Uterus (tissue), 4 donors: ENCODE data around the gene TRUB1. TPM values are rescaled to one million over a fixed set of nuclear protein-coding genes. Genes with fewer than 3 reads are reported as not detected.

ENCODE experiments used
- DNase-seq, 2 donors: peaks; one replicate each; pipeline ENCODE4 v3.0.0-alpha.2; 2019 to 2020
- H3K27ac ChIP-seq, 2 donors: fragments of 200-600 bp; sonication (generic); 1 replicate in 1 of 2; 2 replicates in 1 of 2; pipeline ENCODE4 v1.5.1; 2016 to 2018
- H3K27me3 ChIP-seq, 2 donors: fragments of 200-600 bp; sonication (generic); one replicate each; pipeline ENCODE4 v1.5.1; 2018 to 2019; ENCODE audit warnings: control low read depth in 1 of 2
- H3K36me3 ChIP-seq, 2 donors: fragments of 200-600 bp; sonication (generic); one replicate each; pipeline ENCODE4 v1.5.1; 2019; ENCODE audit warnings: control low read depth in 1 of 2
- H3K4me1 ChIP-seq, 2 donors: fragments of 200-600 bp; sonication (generic); one replicate each; pipeline ENCODE4 v1.5.1; 2018 to 2019; ENCODE audit warnings: control low read depth in 1 of 2
- H3K4me3 ChIP-seq, 2 donors: fragments of 200-600 bp; sonication (generic); 1 replicate in 1 of 2; 2 replicates in 1 of 2; pipeline ENCODE4 v1.5.1; 2018 to 2019; ENCODE audit warnings: mild to moderate bottlenecking in 1 of 2
- H3K9me3 ChIP-seq, 2 donors: fragments of 200-600 bp; sonication (generic); one replicate each; pipeline ENCODE4 v1.5.1; 2019; ENCODE audit warnings: control low read depth in 1 of 2
- POLR2A ChIP-seq, 2 donors: fragments of 450-650 bp; IDR thresholded peaks; one replicate each; pipeline ENCODE4 v1.6.1; 2016; ENCODE audit warnings: antibody characterized with exemption in 2 of 2, mild to moderate bottlenecking in 1 of 2, moderate library complexity in 1 of 2
- intact Hi-C: fragments of 100-400 bp; cut with DNase I; formaldehyde crosslinking; loops from one replicate; pipeline ENCODE4 v1.15.1; 2023; ENCODE audit warnings: low total_unique reads
- total RNA-seq, 4 donors: library from RNA; depleted of rRNA in 3 of 4; stranded (reverse); fragments of >200 nt in 3 of 4; gene quantifications; one replicate each; pipeline versions ENCODE4 v1.1.0 to v1.2.4, GENCODE V29; 2014 to 2023
- TF ChIP-seq, protein P1 (sequence below), 4 experiments: fragments of 200-600 bp in 2 of 4; fragments of 450-650 bp in 2 of 4; sonication (generic) in 2 of 4; IDR thresholded peaks; one replicate each; pipeline ENCODE4 v1.5.1; 2016 to 2019; ENCODE audit warnings: antibody characterized with exemption in 4 of 4, mild to moderate bottlenecking in 2 of 4, moderate library complexity in 1 of 4
- donor health status: DM: yes; HTN: yes; CAD: no.

TRUB1 gene
- total RNA-seq, 4 donors from 2014 or later: 7.9 to 48.3 (median 14.7) TPM

DNA sequence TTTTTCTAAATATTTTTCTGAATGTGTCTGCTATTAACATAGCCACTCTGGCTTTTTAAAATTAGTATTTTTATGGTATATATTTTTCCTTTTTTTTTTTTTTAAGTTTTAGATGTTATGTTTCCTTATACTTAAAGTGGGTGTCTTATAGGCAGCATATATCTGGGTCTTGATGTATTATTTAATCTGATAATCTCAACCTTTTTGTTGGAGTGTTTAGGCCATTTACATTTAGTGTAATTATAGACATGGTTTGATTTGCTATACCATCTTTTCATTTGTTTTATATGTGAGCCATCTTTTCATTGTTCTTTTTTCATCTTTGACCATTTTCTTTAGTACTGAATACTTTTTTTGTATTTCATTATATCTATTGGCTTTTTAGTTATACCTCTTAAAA lies 45.0 kb downstream of the TRUB1 start:
- DNase-seq: no peak
- TF ChIP-seq POLR2A (IDR thresholded peaks at IDR 0.05): no peak
- TF ChIP-seq, protein P1, sequence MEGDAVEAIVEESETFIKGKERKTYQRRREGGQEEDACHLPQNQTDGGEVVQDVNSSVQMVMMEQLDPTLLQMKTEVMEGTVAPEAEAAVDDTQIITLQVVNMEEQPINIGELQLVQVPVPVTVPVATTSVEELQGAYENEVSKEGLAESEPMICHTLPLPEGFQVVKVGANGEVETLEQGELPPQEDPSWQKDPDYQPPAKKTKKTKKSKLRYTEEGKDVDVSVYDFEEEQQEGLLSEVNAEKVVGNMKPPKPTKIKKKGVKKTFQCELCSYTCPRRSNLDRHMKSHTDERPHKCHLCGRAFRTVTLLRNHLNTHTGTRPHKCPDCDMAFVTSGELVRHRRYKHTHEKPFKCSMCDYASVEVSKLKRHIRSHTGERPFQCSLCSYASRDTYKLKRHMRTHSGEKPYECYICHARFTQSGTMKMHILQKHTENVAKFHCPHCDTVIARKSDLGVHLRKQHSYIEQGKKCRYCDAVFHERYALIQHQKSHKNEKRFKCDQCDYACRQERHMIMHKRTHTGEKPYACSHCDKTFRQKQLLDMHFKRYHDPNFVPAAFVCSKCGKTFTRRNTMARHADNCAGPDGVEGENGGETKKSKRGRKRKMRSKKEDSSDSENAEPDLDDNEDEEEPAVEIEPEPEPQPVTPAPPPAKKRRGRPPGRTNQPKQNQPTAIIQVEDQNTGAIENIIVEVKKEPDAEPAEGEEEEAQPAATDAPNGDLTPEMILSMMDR (IDR thresholded peaks at IDR 0.05): no peak
- intact Hi-C loops: no loop called here
- Histone ChIP-seq H3K27ac (no peak overlapping the region), H3K36me3 (no peaks in the 10 kb centered on the region), H3K27me3 (no peaks in the 10 kb centered on the region), H3K4me3 (no peak overlapping the region), H3K4me1 (no peaks in the 10 kb centered on the region), H3K9me3 (peaks cover 0 to 4% of the 10 kb centered on the region in 2 donors)

DNA sequence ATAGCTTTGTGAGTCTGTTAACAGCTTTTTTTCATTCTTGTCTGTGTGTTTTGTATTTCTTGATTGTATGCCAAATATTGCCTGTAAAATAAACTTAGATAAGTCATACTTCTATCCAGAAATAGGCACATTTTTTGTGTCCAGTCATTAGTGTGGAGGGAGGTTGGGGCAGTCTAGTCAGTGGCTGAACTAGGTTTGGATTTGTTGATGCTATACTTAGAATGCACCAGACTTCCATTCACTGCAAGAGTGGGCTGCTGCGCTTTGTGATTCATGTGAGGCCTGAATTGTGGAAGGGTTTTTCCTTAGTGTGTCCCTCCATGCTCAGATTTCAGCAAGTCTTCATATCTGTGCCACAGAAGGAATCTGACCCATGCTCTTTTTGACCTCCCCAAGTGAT lies 50.0 kb downstream of the TRUB1 start:
- Histone ChIP-seq H3K9me3 (peaks cover 0 to 4% of the 10 kb centered on the region in 2 donors), H3K4me3 (no peak overlapping the region), H3K27ac (no peak overlapping the region), H3K4me1 (no peaks in the 10 kb centered on the region), H3K27me3 (no peaks in the 10 kb centered on the region), H3K36me3 (no peaks in the 10 kb centered on the region)
- intact Hi-C loops: no loop called here
- DNase-seq: no peak
- TF ChIP-seq POLR2A (IDR thresholded peaks at IDR 0.05): no peak
- TF ChIP-seq, protein P1 (IDR thresholded peaks at IDR 0.05): no peak

DNA sequence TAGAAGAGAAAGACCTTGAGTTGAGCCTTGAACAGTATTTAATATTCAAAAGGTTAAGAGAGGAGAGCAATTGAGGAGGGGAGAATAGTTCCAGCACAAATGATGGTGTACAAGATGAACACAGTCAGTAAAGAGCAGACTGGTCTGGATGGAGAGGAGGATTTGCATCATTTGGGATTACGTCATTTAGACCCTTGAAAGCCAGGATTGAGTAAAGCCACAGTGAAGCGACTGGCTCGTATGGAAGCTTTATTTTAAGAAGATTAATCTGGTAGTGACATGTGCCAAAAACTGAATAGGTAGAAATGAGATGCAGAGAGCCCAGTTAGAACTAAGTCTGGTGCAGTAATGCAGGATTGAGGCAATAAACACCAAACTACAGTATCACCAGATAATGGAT lies 52.6 kb downstream of the TRUB1 start:
- DNase-seq: no peak
- intact Hi-C loops: no loop called here
- H3K4me1 ChIP-seq: no peaks in the 10 kb centered on the region
- no peaks in the 10 kb centered on the region for H3K27me3 ChIP-seq
- no peak overlapping the region for H3K4me3 ChIP-seq
- no peaks in the 10 kb centered on the region for H3K36me3 ChIP-seq
- TF ChIP-seq, protein P1 (IDR thresholded peaks at IDR 0.05): no peak
- no peak for TF ChIP-seq POLR2A (IDR thresholded peaks at IDR 0.05)
- H3K27ac ChIP-seq: no peak overlapping the region
- H3K9me3 ChIP-seq: no peaks in the 10 kb centered on the region

DNA sequence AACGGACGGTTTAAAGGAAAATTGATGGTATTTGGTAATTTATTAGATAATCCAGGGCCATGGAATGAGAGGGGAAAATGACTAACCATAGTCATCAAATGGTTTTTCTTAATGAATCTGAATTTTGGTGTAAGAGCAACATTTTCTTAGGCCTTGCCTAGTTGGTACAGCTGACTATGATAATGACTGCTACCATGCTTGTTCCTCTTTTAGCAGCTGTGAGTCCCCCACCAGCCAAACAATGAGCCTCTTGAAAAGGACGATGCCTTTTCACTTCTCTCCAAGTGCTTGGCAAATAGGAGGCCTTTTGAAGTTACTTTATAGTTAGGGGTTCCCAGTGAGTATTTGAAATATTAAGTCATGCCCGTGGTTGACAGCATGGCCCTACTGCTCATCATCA lies 53.0 kb downstream of the TRUB1 start:
- no peak overlapping the region for H3K4me3 ChIP-seq
- no peaks in the 10 kb centered on the region for H3K27me3 ChIP-seq
- H3K27ac ChIP-seq: no peak overlapping the region
- no peaks in the 10 kb centered on the region for H3K36me3 ChIP-seq
- DNase-seq: no peak
- intact Hi-C loops: no loop called here
- no peak for TF ChIP-seq POLR2A (IDR thresholded peaks at IDR 0.05)
- TF ChIP-seq, protein P1 (IDR thresholded peaks at IDR 0.05): no peak
- H3K4me1 ChIP-seq: no peaks in the 10 kb centered on the region
- no peaks in the 10 kb centered on the region for H3K9me3 ChIP-seq

DNA sequence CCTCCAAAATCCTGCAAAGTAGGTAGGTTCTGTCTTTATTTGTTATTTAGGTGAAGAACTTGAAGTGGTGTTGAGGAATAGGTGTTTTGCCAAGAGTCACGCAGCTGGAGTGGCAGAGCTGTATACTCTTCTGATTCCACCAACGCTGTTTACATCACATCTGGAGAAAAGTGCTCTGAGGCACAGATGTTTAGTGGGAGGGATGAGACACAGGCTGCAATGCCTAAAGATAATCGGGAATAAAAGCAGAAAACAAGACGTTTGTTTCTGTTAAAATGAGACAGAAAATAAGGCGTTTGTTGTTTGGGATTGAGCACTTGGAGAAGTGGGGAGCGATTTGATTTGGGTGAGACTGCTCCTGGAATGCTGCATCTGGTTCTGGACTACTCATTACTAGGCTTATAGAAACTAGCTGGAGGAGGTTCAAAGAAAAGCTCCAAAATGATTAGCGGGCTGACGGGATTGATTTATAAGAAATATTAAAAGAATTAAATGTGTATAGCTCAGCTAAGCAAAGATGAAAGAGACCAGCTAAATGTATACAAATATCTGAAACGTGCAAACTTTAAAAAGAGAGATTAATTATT lies 54.3 kb downstream of the TRUB1 start:
- intact Hi-C loops: no loop called here
- DNase-seq: no peak
- Histone ChIP-seq H3K4me1 (no peaks in the 10 kb centered on the region), H3K36me3 (no peaks in the 10 kb centered on the region), H3K9me3 (no peaks in the 10 kb centered on the region), H3K4me3 (no peak overlapping the region), H3K27me3 (no peaks in the 10 kb centered on the region), H3K27ac (no peak overlapping the region)
- TF ChIP-seq POLR2A (IDR thresholded peaks at IDR 0.05): no peak
- TF ChIP-seq, protein P1 (IDR thresholded peaks at IDR 0.05): no peak
